GM12878 (cell line): ENCODE data around the gene RDH16. TPM values are rescaled to one million over a fixed set of nuclear protein-coding genes. Genes with fewer than 3 reads are reported as not detected.

Experiments used
- ATAC-seq: fragments of 200-7000 bp; cut with Tn5 transposase; 3 replicates; pipeline ENCODE4 v1.9.1; 2020; ENCODE audit warnings: mild to moderate bottlenecking, moderate library complexity
- BruUV-seq: library from RNA; stranded (reverse); fragments of 400-500 nt; replicated peaks from 2 replicates; lab custom pipeline; 2021; lab: Mats Ljungman, UMichigan
- CTCF ChIA-PET: fragments of 300-600 bp; sonication (Branson Sonifier 250); formaldehyde crosslinking; extraction: SDS; loops from one replicate; lab custom pipeline; 2021; ENCODE audit warnings: inconsistent platforms; lab: Yijun Ruan, JAX
- POLR2A ChIA-PET: fragments of 350-600 bp; formaldehyde crosslinking; extraction: SDS; loops from one replicate; lab custom pipeline; 2021; ENCODE audit warnings: inconsistent platforms; lab: Charles Lee
- RAD21 ChIA-PET: fragments of 300-600 bp; sonication (Branson Sonifier 250); formaldehyde crosslinking; loops from one replicate; lab custom pipeline; 2023; ENCODE audit warnings: antibody characterized with exemption; ENCODE audit not compliant: unreplicated experiment; lab: Charles Lee
- SMC1A ChIA-PET: fragments of 300-600 bp; sonication (Branson Sonifier 250); formaldehyde crosslinking; loops from one replicate; lab custom pipeline; 2023; ENCODE audit not compliant: unreplicated experiment, uncharacterized antibody; lab: Charles Lee
- DNase-seq: peaks from one replicate; pipeline ENCODE4 v3.0.0-alpha.2; 2011; ENCODE audit warnings: low read depth, low spot score
- FAIRE-seq: peaks from 3 replicates; lab custom pipeline; 2011; peaks lifted over from hg19 to GRCh38; lab: Jason Lieb, UNC
- H2AFZ ChIP-seq: 2 replicates; pipeline ENCODE4 v1.6.0; 2011; ENCODE audit warnings: low read depth, low read length, control low read depth; ENCODE audit not compliant: control insufficient read depth
- H3K27ac ChIP-seq: 2 replicates; pipeline ENCODE4 v1.5.1; 2011; ENCODE audit warnings: control low read depth; ENCODE audit not compliant: control insufficient read depth, insufficient read depth
- H3K27me3 ChIP-seq, 2 experiments: replicated peaks in 1 of 2; 2 replicates each; pipeline versions ENCODE4 v1.6.0 to v1.6.1; 2011; ENCODE audit warnings: low read length in 1 of 2; ENCODE audit not compliant: control insufficient read depth in 2 of 2, insufficient read depth in 2 of 2
- H3K36me3 ChIP-seq, 2 experiments: 2 replicates each; pipeline ENCODE4 v1.5.1; 2011; ENCODE audit warnings: low read length in 1 of 2; ENCODE audit not compliant: control insufficient read depth in 2 of 2, insufficient read depth in 2 of 2
- H3K4me1 ChIP-seq: 2 replicates; pipeline ENCODE4 v1.6.1; 2011; ENCODE audit warnings: mild to moderate bottlenecking, low read length, moderate library complexity, mixed read lengths; ENCODE audit not compliant: control insufficient read depth, insufficient read depth
- H3K4me2 ChIP-seq: 2 replicates; pipeline ENCODE4 v1.6.0; 2011; ENCODE audit warnings: control low read depth; ENCODE audit not compliant: control insufficient read depth, insufficient read depth
- H3K4me3 ChIP-seq: fragments of 200-600 bp; sonication (generic); 2 replicates; pipeline ENCODE4 v1.5.1; 2016
- H3K79me2 ChIP-seq: 2 replicates; pipeline ENCODE4 v1.6.0; 2011; ENCODE audit warnings: low read length; ENCODE audit not compliant: control insufficient read depth, insufficient read depth
- H3K9ac ChIP-seq: 2 replicates; pipeline ENCODE4 v1.8.0; 2011; ENCODE audit warnings: low read length, control low read depth, mixed read lengths; ENCODE audit not compliant: control insufficient read depth, insufficient read depth
- H3K9me3 ChIP-seq: replicated peaks from 3 replicates; pipeline ENCODE4 v1.5.1; 2011; ENCODE audit warnings: mild to moderate bottlenecking, low read length; ENCODE audit not compliant: control insufficient read depth, insufficient read depth
- H4K20me1 ChIP-seq: 2 replicates; pipeline ENCODE4 v1.6.0; 2011; ENCODE audit not compliant: control insufficient read depth, insufficient read depth
- FOXM1 ChIP-seq: IDR thresholded peaks from 2 replicates; pipeline ENCODE4 v1.6.1; 2012; ENCODE audit warnings: low read depth, mild to moderate bottlenecking, inconsistent platforms, low read length, moderate library complexity
- GABPA ChIP-seq: IDR thresholded peaks from 2 replicates; pipeline ENCODE4 v1.6.1; 2014; ENCODE audit warnings: antibody characterized with exemption, low read depth, mild to moderate bottlenecking, inconsistent platforms
- MTA3 ChIP-seq: IDR thresholded peaks from 2 replicates; pipeline ENCODE4 v1.6.1; 2012; ENCODE audit warnings: low read length, inconsistent platforms, borderline replicate concordance
- MYB ChIP-seq: fragments of 150-350 bp; IDR thresholded peaks from 2 replicates; pipeline ENCODE4 v1.6.1; 2014; ENCODE audit warnings: mild to moderate bottlenecking, low read depth, low read length, borderline replicate concordance
- PAX8 ChIP-seq: fragments of 450-650 bp; IDR thresholded peaks from 2 replicates; pipeline ENCODE4 v1.6.1; 2017; ENCODE audit warnings: mild to moderate bottlenecking, moderate library complexity
- PML ChIP-seq: IDR thresholded peaks from 2 replicates; pipeline ENCODE4 v1.6.1; 2012; ENCODE audit warnings: low read length, inconsistent platforms
- RAD51 ChIP-seq: fragments of 450-650 bp; IDR thresholded peaks from 2 replicates; pipeline ENCODE4 v1.6.1; 2016; ENCODE audit warnings: moderate library complexity, mild to moderate bottlenecking, inconsistent platforms
- RUNX3 ChIP-seq: IDR thresholded peaks from 2 replicates; pipeline ENCODE4 v1.6.1; 2012; ENCODE audit warnings: low read length, inconsistent platforms
- SIX5 ChIP-seq: IDR thresholded peaks from 2 replicates; pipeline ENCODE4 v1.6.1; 2011; ENCODE audit warnings: mild to moderate bottlenecking, low read depth, low read length, moderate library complexity; ENCODE audit not compliant: severe bottlenecking
- SMAD5 ChIP-seq: IDR thresholded peaks from 2 replicates; pipeline ENCODE4 v1.6.1; 2016; ENCODE audit warnings: antibody characterized with exemption, low read depth
- WGBS: methylation state at CpG from one replicate; pipeline ENCODE4 v1.1.6; 2016; ENCODE audit warnings: low lambda C conversion rate; ENCODE audit not compliant: insufficient replicate concordance, insufficient coverage; ENCODE audit errors: missing lambda C conversion rate; 5-methylcytosine and 5-hydroxymethylcytosine counted together
- in situ Hi-C: fragments of 300-500 bp; cut with MboI; formaldehyde crosslinking; loops from 9 replicates; pipeline ENCODE4 v1.14.3; 2018; ENCODE audit warnings: mixed read lengths
- intact Hi-C: fragments of 100-400 bp; cut with micrococcal nuclease; formaldehyde crosslinking; loops from one replicate; pipeline ENCODE4 v1.14.2; 2022; ENCODE audit not compliant: unreplicated experiment
- polyA plus RNA-seq, 11 experiments: library from polyadenylated mRNA; depleted of rRNA in 4 of 11; unstranded in 6 of 11; stranded (reverse) in 5 of 11; fragments of >200 nt; fragmentation: Nextera tagmentation in 4 of 11; fragmentation: Illumina TruSeq in 1 of 11; extraction: Ambion mirVana in 4 of 11; extraction: Trizol in 1 of 11; gene quantifications; 1 replicate in 1 of 11; 2 replicates in 10 of 11; pipeline versions ENCODE4 v1.2.1 to v1.2.3, GENCODE V29; 2011 to 2016; ENCODE audit warnings: inconsistent platforms in 2 of 11, missing spikeins in 2 of 11, low read depth in 1 of 11
- total RNA-seq, 4 experiments: library from RNA; depleted of rRNA in 3 of 4; stranded (reverse); fragments of >200 nt in 3 of 4; fragmentation: Illumina TruSeq in 1 of 4; extraction: Trizol in 1 of 4; gene quantifications; 2 replicates each; pipeline versions ENCODE4 v1.2.1 to v1.2.3, GENCODE V29; 2013 to 2021
- TF ChIP-seq, protein P1 (sequence below): IDR thresholded peaks from 2 replicates; pipeline ENCODE4 v1.6.1; 2012; ENCODE audit warnings: low read depth, low read length, improper control_type of control experiment
- TF ChIP-seq, protein P2 (sequence below): fragments of 450-650 bp; formaldehyde crosslinking; IDR thresholded peaks from 2 replicates; pipeline ENCODE4 v1.4.0; 2022; ENCODE audit warnings: mild to moderate bottlenecking, moderate library complexity
- TF ChIP-seq, protein P3 (sequence below): IDR thresholded peaks from 2 replicates; pipeline ENCODE4 v1.6.1; 2011; ENCODE audit warnings: borderline replicate concordance, low read depth, mild to moderate bottlenecking, moderate library complexity, mixed read lengths, low read length; ENCODE audit not compliant: insufficient read depth; ENCODE audit errors: extremely low read length

Gene RDH16
- total and polyA plus RNA-seq, 10 of the 15 experiments (the other 5 are each of a cell fraction or from before 2014, with no cell fraction given): 0.04 to 0.31 (median 0.06) TPM

DNA sequence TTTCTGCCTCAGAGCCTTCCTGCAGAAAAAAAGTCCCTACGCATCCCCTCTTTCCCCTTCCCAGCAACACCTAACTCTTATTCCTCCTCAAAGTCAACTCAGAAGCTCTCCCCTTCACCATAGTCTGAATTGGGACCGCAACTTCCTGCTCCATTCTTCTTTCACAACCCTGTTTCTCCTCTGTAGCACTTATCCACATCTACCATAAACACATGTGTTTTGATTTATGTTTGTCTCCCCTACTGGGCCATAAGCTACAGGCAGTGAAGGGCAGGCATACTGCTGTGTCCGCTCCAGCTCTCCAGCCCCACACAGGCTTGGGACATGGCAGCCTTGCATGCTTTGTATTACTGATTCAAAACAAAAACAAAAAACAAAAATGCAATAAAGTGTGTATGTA, 29.1 kb downstream of the RDH16 start:
- Histone ChIP-seq H3K4me3 (no peak overlapping the region), H3K9me3 (no peaks in the 10 kb centered on the region), H3K4me1 (no peaks in the 10 kb centered on the region), H3K4me2 (no peak overlapping the region), H2AFZ (no peak overlapping the region), H3K9ac (no peak overlapping the region), H3K79me2 (no peaks in the 10 kb centered on the region), H3K27me3 (no peaks in the 10 kb centered on the region; a peak in 1 of 4 replicates), H3K27ac (no peak overlapping the region), H4K20me1 (no peaks in the 10 kb centered on the region), H3K36me3 (no peaks in the 10 kb centered on the region)
- ATAC-seq (no peak), FAIRE-seq (no peak), DNase-seq (no peak)
- TF ChIP-seq SIX5 (no peak), FOXM1 (no peak), GABPA (no peak), MTA3 (no peak), PML (no peak)
- TF ChIP-seq, protein P1, sequence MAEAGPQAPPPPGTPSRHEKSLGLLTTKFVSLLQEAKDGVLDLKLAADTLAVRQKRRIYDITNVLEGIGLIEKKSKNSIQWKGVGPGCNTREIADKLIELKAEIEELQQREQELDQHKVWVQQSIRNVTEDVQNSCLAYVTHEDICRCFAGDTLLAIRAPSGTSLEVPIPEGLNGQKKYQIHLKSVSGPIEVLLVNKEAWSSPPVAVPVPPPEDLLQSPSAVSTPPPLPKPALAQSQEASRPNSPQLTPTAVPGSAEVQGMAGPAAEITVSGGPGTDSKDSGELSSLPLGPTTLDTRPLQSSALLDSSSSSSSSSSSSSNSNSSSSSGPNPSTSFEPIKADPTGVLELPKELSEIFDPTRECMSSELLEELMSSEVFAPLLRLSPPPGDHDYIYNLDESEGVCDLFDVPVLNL: no peak
- ChIA-PET CTCF (interaction anchor here (1.2 kb wide), 1 partner anchor 70 kb away, joined by 3 read pairs; no protein-coding TSS in a partner anchor), RAD21 (interaction anchor here (0.6 kb wide), 1 partner anchor 200 kb away, joined by 3 read pairs; the partner anchor contains the start of gene LRP1), POLR2A (interaction anchor here (0.5 to 1.5 kb wide), 2 partner anchors 8 to 228 kb away, joined by 4 to 6 read pairs; no protein-coding TSS in a partner anchor), SMC1A (interaction anchor here (1.2 kb wide), 1 partner anchor 202 kb away, joined by 3 read pairs; no protein-coding TSS in a partner anchor)
- intact Hi-C loops: no loop called here
- BruUV-seq: no TSS peak
- 25% methylated on average over 3 of the region's 3 CpGs for WGBS
- in situ Hi-C loops: no loop called here

DNA sequence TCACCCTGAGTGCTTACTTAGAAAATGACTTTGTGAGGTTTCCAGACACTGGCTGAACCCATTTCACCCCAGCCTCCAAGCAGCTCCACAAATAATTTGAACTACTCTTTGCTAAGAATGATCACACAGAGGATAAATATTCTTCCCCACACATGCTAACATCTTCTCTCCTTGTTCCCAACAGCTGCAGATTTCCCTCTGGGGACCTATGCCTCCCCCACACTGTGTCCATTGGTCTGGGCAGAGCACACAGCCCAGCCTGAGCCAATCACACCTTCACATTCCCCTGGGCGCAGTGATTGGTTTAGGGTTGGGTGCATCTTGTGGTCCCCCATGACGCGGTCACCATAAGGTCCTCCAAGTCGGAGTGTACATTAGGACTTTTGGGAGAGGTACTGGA, 30.1 kb downstream of the RDH16 start:
- no TSS peak for BruUV-seq
- TF ChIP-seq, protein P2, sequence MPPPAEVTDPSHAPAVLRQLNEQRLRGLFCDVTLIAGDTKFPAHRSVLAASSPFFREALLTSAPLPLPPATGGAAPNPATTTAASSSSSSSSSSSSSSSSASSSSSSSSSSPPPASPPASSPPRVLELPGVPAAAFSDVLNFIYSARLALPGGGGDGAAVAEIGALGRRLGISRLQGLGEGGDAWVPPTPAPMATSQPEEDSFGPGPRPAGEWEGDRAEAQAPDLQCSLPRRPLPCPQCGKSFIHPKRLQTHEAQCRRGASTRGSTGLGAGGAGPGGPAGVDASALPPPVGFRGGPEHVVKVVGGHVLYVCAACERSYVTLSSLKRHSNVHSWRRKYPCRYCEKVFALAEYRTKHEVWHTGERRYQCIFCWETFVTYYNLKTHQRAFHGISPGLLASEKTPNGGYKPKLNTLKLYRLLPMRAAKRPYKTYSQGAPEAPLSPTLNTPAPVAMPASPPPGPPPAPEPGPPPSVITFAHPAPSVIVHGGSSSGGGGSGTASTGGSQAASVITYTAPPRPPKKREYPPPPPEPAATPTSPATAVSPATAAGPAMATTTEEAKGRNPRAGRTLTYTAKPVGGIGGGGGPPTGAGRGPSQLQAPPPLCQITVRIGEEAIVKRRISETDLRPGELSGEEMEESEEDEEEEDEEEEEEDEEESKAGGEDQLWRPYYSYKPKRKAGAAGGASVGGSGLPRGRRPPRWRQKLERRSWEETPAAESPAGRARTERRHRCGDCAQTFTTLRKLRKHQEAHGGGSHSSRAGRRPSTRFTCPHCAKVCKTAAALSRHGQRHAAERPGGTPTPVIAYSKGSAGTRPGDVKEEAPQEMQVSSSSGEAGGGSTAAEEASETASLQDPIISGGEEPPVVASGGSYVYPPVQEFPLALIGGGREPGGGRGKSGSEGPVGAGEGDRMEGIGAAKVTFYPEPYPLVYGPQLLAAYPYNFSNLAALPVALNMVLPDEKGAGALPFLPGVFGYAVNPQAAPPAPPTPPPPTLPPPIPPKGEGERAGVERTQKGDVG (CRISPR knock-in tag): no peak
- no peak for TF ChIP-seq MYB
- no peak for TF ChIP-seq RUNX3
- TF ChIP-seq SMAD5: no peak
- TF ChIP-seq, protein P3, sequence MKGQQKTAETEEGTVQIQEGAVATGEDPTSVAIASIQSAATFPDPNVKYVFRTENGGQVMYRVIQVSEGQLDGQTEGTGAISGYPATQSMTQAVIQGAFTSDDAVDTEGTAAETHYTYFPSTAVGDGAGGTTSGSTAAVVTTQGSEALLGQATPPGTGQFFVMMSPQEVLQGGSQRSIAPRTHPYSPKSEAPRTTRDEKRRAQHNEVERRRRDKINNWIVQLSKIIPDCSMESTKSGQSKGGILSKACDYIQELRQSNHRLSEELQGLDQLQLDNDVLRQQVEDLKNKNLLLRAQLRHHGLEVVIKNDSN: no peak
- no peak for TF ChIP-seq PAX8
- no peak for TF ChIP-seq RAD51

More for the DNA sequence above, 30.1 kb downstream of the RDH16 start:
- ChIA-PET SMC1A (no interaction called here), POLR2A (interaction anchor here (1.5 kb wide), 1 partner anchor 9 kb away, joined by 4 read pairs; no protein-coding TSS in a partner anchor), CTCF (interaction anchor here (0.9 to 1.5 kb wide), 3 partner anchors 71 to 302 kb away, joined by 3 to 4 read pairs (median 3); partner anchors contain the start of gene SHMT2), RAD21 (no interaction called here)
- no peak overlapping the region for H3K27ac ChIP-seq
- H4K20me1 ChIP-seq: no peaks in the 10 kb centered on the region
- DNase-seq: no peak
- no peaks in the 10 kb centered on the region for H3K36me3 ChIP-seq
- in situ Hi-C loops: no loop called here
- intact Hi-C loops: no loop called here
- ATAC-seq: no peak
- H3K9me3 ChIP-seq: no peaks in the 10 kb centered on the region
- no peaks in the 10 kb centered on the region for H3K4me1 ChIP-seq
- H3K27me3 ChIP-seq: no peaks in the 10 kb centered on the region; a peak in 1 of 4 replicates
- no peaks in the 10 kb centered on the region for H3K79me2 ChIP-seq
- WGBS: 82% methylated on average over 4 of the region's 4 CpGs
- no peak for FAIRE-seq
- no peak overlapping the region for H2AFZ ChIP-seq
- no peak overlapping the region for H3K9ac ChIP-seq
- H3K4me3 ChIP-seq: no peak overlapping the region
- H3K4me2 ChIP-seq: no peak overlapping the region
